ENCODE measurements around the gene PLPPR2.

Gene PLPPR2

DNA sequence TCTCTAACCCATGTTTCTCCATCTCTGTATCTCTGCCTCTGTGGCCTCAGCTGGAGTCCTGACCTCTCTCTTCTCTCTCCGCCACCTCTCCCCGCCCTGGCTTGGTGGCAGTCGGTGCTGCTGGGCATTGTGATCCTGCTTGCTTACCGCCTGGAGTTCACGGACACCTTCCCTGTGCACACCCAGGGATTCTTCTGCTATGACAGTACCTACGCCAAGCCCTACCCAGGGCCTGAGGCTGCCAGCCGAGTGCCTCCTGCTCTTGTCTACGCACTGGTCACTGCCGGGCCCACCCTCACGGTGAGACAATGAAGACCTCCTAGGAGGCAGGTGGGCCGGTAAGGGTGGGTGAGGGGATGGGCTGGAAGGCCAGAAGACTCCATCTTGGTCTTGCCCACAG, 4.2 kb downstream of the PLPPR2 start:
- no peak for DNase-seq (ENCODE audit: low spot score)
- TF ChIP-seq, protein P1, sequence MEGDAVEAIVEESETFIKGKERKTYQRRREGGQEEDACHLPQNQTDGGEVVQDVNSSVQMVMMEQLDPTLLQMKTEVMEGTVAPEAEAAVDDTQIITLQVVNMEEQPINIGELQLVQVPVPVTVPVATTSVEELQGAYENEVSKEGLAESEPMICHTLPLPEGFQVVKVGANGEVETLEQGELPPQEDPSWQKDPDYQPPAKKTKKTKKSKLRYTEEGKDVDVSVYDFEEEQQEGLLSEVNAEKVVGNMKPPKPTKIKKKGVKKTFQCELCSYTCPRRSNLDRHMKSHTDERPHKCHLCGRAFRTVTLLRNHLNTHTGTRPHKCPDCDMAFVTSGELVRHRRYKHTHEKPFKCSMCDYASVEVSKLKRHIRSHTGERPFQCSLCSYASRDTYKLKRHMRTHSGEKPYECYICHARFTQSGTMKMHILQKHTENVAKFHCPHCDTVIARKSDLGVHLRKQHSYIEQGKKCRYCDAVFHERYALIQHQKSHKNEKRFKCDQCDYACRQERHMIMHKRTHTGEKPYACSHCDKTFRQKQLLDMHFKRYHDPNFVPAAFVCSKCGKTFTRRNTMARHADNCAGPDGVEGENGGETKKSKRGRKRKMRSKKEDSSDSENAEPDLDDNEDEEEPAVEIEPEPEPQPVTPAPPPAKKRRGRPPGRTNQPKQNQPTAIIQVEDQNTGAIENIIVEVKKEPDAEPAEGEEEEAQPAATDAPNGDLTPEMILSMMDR (IDR thresholded peaks at IDR 0.05; ENCODE audit: extremely low read depth, missing control alignments) = no peak

DNA sequence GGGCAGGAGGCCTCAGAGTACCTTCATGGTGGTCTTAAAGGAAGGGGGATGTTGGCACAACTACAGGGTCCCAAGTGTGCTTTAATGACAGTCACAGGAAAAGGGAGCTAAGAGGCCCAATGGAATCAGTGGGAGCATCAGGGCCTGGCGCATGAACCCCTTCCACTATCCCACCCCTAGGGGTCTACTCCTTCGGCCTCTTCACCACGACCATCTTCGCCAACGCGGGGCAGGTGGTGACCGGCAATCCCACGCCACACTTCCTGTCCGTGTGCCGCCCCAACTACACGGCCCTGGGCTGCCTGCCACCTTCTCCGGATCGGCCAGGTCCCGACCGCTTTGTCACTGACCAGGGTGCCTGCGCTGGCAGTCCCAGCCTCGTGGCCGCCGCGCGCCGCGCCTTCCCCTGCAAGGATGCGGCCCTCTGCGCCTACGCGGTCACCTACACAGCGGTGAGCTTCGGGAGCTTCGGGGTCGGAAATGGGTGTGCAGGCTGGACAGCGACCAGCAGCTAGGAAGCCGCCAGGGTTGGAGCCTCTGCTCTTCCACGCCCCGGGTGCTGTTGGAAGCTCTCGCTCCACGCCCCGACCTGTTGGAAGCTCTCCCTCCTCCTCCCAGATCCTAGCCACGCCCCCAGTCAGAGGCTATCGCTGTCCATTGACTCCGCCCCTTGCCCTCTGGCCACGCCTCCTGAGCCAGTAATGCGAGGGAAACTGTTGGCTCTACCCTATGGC, 6.0 kb downstream of the PLPPR2 start:
- no peak for DNase-seq (ENCODE audit: low spot score)

DNA sequence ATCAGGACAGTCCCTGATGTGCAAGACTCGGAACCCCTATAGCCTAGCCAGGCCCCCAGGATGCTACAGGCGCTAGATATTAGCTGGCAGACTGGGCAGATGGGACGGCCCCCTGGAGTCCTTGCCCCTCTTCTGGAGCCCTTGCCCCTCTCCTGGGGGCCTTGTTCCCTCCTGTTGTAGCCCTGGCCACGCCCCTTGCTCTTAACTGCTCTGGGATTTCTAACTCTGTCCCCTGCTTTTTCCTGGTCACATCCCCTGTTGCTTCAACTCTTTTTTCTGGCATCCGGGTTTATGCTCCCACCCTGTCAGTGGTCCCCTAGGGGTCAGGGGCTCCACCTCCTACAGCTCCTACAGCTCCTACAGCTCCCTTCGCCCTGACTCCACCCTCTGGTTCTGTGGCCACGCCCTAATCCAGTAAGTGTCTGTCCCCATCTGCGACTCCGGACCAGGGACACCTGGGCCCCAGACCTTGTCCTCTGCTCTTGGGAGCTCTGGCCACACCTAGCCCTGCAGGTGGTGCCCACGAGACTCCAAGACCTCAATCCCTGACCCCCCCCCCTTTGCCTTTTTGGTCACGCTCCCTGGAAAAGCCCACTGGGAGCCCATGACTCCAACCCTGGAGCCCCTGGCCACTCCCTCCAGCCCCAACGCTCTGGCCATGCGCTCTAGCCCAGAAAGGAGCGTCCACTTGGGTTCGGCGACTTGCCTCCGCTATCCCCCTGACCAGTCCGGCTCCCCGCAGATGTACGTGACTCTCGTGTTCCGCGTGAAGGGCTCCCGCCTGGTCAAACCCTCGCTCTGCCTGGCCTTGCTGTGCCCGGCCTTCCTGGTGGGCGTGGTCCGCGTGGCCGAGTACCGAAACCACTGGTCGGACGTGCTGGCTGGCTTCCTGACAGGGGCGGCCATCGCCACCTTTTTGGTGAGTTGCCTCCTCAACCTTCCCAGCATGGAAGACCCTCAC, 6.8 kb downstream of the PLPPR2 start:
- DNase-seq (ENCODE audit: low spot score) = peak; percentile 36

More for the DNA sequence above, 6.0 kb downstream of the PLPPR2 start:
- TF ChIP-seq, protein P1 (IDR thresholded peaks at IDR 0.05; ENCODE audit: extremely low read depth, missing control alignments) = no peak

DNA sequence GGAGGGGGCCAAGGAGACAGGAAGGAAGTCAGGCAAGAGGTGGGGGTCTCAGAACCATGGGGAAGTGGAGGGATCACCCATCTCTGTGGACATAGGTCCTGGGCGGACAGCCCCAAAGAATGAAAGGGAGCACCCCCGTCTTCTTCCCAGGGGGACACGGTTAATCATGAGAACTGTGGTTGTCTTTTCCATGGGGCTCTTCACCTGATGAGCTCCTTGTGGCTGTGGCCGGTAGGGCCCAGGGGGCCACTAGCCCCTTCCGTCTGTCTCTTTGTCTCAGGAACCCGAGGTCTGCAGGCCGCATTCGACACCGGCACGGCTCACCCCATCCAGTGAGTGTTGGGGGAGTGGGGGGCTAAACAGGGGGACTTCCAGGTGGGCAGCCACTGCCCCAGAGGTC, 8.6 kb downstream of the PLPPR2 start:
- no peak for DNase-seq (ENCODE audit: low spot score)
- TF ChIP-seq, protein P1 (IDR thresholded peaks at IDR 0.05; ENCODE audit: extremely low read depth, missing control alignments) = no peak

More for the DNA sequence above, 6.8 kb downstream of the PLPPR2 start:
- TF ChIP-seq, protein P1 (IDR thresholded peaks at IDR 0.05; ENCODE audit: extremely low read depth, missing control alignments) = no peak

DNA sequence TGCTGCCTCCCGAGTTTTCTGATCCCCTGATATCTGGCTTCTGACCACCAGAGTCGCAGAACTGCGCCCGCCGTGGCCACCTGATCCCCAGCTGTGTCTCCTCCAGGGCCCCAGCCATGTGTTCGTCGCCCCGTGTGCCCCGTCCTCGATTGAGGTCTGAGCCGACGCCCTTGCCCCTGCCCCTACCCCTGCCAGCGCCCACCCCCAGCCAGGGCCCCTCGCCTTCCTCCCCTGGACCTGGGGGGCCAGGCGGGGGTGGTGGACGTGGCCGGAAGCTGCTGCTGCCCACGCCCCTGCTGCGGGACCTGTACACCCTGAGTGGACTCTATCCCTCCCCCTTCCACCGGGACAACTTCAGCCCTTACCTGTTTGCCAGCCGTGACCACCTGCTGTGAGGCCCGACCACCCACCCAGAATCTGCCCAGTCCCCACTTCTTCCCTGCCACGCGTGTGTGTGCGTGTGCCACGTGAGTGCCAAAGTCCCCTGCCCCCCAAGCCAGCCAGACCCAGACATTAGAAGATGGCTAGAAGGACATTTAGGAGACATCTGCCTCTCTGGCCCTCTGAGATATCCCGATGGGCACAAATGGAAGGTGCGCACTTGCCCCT, 9.2 kb downstream of the PLPPR2 start:
- TF ChIP-seq, protein P1 (IDR thresholded peaks at IDR 0.05; ENCODE audit: extremely low read depth, missing control alignments) = no peak

DNA sequence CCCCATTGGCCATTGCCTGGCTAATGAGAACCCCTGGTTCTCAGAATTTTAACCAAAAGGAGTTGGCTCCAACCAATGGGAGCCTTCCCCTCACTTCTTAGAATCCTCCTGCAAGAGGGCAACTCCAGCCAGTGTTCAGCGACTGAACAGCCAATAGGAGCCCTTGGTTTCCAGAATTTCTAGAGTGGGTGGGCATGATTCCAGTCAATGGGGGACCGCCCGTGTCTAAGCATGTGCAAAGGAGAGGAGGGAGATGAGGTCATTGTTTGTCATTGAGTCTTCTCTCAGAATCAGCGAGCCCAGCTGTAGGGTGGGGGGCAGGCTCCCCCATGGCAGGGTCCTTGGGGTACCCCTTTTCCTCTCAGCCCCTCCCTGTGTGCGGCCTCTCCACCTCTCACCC, 9.7 kb downstream of the PLPPR2 start:
- TF ChIP-seq, protein P1 (IDR thresholded peaks at IDR 0.05; ENCODE audit: extremely low read depth, missing control alignments) = no peak
- DNase-seq (ENCODE audit: low spot score) = peak; percentile 7

More for the DNA sequence above, 9.2 kb downstream of the PLPPR2 start:
- peak; percentile 7 for DNase-seq (ENCODE audit: low spot score)

All from GM20000 (cell line).